ELF-1 (cell line): ENCODE measurements around the gene CDCP2.

Experiments
- DNase-seq: peaks from one replicate; pipeline ENCODE4 v3.0.0-alpha.2; 2016; ENCODE audit warnings: low read depth, low spot score

The CDCP2 gene

DNA sequence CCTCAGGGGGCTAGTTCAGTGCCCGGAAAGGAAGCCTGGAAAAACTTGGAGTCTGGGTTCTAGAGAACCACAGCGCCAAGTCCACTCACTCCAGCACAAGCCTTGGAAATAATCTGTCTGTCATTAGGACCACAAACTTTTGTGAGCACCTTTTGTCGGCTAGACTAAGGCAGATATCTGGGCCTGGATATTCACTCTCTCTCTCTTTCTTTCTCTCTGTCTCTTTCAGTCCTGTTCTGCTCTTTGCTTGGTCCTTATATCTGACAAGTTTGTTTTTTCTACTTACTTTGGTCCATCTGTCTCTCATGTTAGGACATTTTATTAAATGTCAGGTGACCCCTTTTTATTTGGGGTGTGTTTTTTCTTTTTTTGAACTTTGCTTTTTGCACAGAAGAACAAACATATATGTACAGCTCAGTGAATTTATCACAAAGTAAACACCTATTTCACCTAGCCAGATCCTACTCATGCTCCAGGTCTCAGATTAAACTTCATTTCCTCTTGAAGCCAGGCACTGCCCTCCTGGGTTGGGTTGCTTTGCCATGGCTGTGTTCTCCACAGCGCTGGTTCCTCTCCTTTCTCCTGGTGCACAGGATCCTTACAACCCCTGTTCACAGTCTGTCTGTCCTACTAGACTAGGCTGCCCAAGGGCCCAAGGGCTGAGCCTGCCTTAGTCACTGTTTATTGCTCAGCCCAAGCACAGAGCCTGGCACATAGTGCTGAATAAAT, 58.6 kb downstream of the CDCP2 start:
- no peak for DNase-seq

DNA sequence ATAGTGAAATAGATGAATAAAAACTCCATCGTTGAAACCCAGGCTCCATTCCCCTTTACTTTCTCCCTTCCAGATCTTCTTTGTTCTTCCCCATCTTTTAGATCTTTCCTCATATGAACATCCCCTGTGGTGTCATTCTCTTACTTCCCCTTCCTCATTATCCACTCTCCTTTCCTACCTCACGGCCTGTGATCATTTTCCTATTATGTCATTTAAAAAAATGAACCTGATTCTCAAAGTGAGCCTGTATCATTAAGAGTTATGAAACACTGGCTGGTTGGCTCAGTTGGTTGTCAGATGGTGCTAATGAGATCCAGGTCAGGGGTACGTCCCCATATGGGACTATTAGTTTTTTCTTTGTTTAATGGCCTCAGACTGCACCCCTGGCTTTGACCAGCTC, 61.1 kb downstream of the CDCP2 start:
- DNase-seq = no peak

DNA sequence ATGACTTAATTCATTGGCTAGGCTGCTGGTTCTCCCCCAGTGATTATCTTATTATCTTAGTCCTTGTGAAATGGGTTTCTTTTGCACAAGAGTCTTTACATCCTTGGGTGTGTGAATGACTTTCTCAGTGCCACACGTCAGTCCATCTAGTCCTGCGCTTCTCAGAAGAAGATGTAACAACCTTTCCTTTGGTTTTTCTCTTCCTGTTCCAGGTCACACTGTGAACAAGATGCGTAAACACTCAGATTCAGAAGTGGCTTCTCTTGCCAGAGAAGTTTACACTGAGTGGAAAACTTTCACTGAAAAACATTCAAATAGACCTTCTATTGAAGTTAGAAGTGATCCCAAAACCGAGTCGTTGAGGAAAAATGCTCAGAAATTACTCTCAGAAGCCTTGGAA, 64.4 kb downstream of the CDCP2 start:
- DNase-seq = no peak

DNA sequence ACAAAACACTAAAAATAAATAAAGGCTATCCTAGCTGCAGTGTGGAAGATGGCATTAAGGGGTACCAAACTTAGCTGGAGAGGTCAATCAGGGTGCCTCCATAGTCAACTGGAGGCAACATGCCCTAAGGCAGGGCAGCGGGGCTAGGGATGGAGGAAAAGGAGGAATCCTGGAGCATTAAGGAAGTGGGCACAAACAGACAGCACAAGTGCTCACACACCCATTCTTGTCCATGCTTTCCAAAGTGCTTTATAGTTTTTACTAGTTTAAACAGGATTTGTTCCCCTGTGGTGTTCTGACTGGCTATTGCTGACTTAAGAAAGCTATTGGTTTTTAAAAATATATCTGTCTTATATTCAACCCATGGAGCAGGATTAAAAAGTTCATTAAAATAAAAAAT, 66.0 kb downstream of the CDCP2 start:
- DNase-seq = no peak

DNA sequence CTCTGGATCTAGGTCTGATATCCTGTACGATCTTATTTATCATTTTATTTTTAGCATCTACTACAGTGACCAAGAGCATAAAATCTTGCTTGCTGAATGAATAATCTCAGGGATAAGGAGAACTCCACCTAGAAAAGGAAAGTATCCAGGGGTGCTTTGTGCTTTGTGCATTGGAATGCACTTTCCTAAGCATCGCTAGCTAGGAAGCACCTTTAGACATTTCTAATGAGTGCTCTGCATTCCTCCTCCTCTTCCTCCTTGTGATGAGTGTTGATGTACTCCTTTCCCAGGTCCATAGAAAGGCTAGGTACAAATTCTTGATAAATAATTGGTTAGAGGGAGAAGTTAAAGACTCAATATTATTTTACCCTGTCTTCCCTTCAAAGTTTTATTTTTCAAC, 68.0 kb downstream of the CDCP2 start:
- no peak for DNase-seq
